Kasumi-1 (cell line): ENCODE data around the gene LOXL3.

Source experiments
- DNase-seq, 2 experiments: peaks; one replicate each; lab custom pipeline; 2025; lab: John Stamatoyannopoulos, UW

Gene LOXL3

DNA sequence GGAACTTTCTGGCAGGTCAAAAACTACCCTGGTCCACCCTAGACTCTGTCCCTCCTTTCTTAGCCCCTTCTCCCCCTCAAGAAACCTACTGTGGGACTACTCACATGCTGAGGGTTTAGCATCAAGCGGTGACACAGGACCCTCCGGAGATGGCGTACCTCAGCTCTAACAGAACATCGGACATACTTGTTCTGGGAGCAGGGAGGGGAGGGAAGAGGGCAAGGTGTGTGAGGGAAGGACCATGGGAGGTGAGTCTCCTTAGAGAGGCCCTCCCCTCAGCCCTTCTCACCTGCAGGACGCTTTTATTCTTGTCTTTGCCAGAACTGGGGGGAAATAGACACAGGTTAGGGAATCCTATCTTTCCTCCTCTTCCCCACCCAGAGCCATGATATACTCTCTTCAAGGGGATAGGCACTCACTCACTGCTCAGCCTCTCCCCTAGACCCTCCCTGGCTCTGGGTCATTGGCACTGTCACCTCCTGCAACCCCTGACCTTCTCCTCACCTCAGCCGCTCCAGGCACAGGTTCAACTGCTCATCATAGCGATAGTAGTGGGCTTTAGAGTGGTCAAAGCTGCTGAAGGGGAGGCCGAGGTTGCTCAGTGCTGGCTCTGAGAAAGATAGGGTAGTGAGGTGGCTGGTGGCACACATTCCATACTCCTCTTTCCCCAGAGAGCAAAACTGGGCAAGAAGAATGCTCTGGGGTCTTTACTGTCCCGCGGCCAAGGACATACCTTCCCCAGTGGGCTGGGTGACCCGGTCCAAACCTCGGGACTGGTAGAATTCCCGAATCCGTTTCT is 48.1 kb downstream of the LOXL3 start:
- no peak for DNase-seq

DNA sequence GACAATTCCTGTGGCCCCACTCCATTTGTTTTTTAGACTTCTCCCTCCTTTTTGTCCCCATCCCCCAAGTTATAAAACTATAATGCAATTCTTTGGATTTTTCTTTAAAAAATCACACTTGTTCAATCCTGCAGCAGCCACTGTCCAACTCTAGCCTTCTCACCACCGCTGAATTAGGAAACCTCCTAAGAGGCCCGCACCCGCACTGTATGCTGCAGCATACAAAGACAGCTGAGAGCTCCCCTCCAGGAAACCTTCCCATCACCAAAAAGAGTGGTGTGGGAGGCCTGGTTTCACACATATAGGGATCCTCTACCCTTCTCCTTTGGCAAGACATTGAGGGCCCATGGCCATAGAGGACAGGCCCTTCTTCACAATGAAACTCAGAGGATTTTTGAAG is 49.2 kb downstream of the LOXL3 start:
- no peak for DNase-seq

DNA sequence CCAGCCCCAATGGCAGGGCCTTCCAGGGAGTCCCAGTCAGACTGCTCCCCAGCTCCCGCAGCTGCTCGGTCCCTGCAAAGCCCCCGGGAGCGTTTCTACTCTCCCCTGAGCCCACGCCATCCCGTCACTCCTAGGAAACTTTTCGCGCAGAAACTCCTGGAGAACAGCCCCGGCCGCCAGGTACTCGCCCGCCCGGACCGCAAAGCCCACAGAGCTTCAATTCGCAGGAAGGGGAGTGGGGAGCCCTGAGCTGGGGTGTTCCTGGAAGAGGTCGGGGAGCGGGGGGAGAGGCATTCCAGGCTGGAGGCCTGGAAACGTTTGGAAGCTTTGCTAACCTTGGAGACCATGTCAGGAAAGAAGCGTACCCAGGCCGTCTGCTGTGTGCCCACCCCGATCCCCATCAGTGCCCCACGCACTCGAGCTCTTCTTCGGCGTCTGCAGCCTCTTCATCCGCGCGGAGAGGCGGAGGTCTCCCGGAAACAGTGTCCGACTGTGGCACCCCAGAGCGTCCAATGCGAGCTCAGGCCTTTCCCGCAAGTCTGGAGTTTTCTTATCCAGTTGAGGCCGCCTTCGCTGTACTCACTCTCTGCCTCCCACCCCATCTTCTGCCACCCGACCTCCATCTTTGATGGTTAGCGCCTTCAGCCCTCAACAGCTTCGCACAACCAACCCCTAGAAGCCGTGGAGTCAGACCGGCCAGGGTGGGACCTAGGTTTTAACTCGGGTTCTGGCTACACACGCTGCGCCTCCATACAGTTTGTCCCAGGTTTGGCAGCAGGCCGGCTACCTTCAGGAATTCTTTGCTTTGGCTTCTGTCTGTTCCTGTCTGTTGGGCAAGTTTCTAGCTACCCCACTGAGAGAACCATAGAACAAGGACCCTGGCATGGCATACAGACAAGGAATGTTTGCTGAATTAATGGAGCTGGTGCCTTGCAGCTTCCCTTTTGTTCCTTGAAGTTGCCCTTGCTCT is 50.0 kb downstream of the LOXL3 start:
- DNase-seq, result no peak

DNA sequence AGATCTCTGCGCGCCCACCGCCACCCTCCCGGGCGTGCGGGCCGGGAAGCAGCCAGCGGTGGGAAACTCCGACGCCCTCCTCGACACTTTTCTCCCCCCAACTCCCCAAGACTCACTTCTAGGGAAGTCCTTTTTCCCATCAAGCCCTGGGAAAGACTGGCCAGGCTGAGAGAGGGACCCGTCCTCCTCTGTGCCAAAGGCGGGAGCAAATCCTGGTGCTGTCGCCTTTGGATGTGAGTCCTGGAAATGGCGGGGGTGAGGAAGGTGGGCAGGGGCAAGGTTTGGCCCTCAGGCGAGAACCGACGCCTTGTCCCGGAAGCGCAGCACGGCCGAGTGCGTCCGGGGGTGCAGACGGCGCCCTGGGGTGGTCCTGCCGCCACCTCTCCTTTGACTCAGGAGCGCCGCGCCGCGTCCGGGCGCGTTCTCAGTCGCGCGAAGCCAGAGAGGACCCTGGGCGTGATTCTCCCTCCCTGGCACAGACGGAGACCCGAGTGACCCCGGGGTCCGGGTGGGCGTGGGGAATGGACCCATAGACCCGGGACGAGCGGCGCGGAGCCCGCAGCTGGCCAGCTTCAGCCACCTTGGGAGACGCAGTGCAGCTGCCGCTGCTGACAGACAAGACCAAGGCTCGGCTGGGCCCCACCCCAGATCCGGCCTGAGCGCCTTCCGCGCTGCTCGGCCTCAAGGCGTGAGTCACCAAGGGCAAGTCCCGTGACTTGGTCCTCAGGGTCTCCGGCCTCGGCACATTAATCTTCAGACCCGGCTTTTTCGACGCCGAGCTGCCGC is 50.8 kb downstream of the LOXL3 start:
- DNase-seq, result peak; percentile 56 to 75

DNA sequence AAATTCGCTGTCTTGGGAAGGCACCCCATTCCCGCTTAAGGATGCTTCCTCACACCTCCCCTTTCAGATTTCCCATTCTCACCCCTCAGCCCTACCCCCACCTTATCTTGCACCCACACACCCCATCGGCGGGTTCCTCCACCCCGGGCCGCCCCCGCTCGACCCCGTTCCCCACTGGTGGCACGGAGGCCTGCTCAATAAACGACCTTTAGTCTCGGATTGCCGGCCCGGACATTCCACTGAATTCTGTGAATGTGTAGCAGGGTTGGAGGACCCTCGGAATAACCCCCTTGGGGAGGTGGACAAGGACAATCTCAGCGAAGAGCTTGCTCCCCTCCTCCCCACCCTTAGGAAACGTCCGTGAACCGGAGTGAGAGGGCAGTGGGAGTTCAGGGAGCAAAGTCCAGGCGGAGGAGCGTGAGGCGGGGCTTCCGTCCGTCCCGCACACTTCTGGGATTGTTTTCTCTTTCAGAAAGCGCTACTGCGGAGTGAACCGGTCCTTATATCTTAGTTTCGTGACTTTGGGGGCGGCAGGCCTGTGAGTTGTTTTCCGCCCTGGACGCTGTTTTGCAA is 51.5 kb downstream of the LOXL3 start:
- peak in 1 of 2 experiments; percentile 25 for DNase-seq

DNA sequence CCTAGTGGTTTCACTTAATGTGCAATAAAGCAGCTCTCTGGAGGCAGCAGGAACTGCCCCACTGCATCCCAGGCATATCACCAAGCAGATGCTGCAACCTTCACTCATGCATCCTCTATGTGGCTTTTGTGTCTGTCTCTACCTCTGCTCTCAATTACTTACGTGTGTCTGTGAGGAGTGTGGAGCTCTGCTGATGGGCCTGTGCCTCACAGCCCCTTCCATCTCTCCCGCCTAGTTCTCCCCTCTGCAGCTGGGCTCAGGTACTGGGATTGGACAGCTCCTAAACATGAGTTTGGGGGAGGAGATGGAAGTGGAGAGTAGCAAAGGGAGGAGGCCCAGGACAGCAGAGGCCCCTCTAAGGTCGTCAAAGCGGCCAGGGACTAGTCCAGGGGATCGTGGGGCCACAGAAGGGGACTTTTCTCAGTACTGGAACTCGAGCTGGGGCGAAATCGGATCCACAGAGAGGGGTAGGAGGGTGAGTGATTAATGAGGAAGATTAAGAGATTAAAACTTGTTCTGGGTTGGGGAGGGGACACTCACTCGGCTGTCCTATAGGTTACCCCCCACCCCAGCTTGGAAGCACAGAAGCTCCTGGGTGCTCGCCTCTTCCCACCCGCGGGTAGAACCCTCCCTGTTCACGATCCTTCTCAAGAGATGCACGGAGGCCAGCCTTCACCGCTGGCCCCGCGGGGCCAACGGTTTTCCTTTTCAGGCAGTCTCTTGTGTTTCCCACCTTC is 52.2 kb downstream of the LOXL3 start:
- DNase-seq, result no peak

DNA sequence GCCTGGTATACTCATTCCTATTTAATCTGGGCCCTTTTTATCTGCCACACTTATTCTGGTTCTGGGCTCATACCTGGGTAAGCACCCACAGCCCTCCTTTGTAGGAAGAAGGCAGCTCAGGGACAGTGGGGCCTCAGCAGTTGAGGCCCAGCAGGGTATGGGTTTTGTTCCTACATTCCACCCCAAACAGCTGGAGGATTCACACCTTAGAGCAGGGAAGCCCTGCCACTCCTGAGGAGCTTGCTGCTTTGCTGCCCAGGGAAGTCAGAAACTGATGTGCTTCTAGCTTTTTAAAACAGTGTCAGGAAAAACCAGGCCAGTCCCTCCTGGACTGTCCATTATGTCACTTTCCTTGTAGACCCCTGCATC is 53.2 kb downstream of the LOXL3 start:
- DNase-seq, result no peak

DNA sequence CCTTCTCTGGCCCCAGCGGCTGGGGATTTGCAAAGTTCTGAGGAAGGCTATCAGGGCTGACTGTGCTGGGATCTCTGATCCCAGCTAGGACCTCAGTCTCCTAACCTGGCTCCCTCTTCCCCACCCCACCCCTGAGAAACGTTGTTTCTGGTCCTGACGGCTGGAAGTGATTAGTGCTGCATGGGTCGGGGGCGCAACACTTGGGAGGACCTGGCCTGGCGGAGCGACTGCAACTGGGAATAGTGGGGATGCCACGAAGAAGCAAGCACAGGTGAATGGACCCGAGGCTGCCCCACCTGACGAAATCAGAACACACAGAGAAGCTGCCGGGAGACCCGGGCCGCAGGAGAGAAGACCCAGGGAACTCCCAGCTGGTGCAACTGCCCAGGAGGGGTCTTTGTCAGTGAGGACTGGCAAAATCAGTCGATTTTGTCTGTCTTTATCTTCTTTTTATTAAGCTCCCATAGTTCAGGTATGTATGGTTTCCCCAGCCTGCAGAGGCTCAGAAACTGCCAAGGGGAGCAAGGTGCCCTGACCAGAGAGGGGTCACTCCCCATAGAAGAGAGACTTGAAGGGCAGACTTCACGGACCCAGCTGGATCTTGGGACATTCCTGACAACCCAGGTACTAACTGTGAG is 53.7 kb downstream of the LOXL3 start:
- DNase-seq, result no peak

DNA sequence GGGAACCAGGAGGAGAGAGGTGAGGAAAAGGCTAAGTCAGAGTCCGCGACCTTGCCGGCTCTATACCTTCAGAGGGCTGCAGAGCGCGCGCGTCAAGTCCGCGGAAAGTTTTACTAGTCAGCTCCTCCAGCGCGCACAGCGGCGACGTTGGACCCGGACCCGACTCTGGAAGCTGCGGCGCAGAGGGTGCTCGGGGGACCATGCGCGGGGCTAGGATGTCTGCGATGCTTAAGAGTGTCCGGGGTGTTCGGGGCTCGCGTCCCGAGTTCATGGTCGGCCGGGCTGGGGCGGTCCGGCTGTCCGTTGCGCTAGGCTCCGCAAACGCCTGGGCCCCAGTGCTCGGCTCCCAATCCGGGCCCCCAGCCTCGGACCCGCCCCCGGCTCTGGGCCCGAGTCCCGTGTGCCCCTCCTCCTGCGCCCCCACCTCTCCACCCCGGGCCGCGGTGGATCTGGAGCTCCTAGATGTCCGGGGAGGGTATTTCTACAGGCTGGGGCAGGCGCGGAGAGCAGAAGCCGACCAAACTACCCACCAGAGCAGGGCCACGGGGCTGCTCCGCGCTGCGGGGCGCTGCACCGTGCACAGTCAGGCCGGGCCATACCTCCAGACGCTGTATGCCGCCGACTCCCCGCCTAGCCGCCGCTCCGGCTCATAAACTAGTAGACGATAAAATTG is 54.3 kb downstream of the LOXL3 start, which contains the start of gene LBX2:
LBX2 (minus strand) TSS at position 337 of the 673 bp plus-strand sequence; CDS start at position 271, 66 bp downstream.
- DNase-seq, result peak; percentile 65 to 66

GRCh38 chr2:74498500-74499266 is 55.1 kb downstream of the LOXL3 start:
- DNase-seq, result peak; percentile 57 to 65

DNA sequence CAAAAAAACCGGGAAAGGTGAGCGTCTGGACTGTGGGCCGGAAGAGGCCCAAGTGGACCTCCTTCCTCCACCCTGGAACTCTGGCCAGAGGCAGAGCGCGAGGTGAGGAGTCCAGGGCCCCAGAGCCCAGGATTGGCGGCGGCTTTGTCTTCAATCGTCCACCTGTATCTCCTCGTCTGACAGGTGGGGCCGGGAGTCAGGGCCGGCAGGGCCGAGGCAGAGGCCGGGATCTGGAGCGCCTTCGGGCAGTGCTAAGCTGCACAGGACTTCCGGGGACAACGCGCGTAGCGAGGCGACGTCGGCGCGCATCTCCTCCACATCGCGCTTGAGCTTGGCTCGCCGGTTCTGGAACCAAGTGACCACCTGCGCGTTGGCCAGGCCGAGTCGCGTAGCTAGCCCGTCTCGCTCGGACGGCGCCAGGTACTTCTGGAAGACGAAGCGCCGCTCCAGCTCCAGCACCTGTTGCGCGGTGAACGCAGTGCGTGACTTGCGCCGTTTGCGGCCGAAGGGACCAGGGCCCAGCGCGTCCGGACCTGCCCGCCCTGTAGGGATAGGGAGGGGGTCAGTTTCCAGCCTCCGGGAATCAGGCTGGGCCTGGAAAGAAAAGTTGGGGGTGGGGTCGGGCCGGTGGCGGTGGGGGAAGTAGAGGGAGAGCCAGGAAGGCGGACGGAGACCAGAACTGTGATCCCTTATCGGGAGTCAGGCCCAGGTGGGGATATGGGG is 55.8 kb downstream of the LOXL3 start:
- no peak for DNase-seq

DNA sequence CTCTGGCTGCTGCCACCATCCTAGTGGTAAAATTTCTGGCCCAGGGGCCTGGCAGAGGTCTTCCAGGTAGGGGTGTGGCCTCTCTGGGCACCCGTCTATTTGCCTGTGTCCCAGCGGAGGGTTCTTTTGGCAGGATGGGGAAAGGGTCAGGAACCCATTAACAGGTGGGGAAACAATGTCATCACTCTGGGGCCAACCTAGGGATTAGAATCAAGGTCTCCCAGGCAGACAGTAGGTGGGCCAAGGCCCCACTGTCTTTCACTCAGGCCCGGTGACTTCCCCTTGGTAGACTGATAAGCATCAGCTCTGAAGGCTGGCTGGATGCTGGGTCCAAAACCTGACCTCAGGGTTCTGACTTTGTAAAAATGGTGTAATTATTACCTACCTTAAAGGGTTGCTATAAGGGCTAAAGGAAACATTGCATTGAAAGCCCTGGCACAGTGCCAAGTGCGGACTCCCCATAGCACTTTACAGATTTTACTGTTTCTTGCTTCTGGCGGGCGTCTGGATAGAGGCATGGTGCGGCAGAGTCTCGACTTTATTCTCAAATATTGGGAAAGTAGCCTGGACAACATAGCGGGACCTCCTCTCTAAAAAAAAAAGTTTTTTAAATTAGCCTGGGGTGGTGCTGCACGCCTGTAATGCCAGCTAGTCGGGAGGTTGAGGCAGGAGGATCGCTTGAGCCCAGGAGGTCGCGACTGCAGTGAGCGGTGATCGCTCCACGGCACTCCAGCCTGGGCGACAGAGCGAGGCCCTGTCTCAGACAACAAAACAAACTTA is 56.6 kb downstream of the LOXL3 start:
- DNase-seq, result no peak

DNA sequence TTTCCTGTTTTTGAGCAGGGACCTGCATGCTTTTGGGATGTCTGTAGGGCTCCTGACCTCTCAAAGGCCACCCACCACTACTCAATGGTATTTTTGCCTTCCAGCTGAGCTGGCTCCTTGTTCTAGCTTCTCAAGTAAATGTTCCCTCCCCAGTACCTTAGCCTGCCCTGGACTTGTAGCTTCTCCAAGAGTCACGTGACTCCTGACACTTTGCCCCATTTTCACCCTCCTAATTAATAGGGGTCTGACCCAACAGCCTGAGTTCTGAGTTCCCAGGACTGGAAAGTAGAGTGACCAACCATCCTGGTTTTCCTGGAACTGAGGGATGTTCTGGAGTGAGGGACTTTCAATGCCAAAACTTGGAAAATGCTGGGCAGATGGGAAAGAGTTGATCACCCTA is 58.3 kb downstream of the LOXL3 start:
- DNase-seq, result no peak

DNA sequence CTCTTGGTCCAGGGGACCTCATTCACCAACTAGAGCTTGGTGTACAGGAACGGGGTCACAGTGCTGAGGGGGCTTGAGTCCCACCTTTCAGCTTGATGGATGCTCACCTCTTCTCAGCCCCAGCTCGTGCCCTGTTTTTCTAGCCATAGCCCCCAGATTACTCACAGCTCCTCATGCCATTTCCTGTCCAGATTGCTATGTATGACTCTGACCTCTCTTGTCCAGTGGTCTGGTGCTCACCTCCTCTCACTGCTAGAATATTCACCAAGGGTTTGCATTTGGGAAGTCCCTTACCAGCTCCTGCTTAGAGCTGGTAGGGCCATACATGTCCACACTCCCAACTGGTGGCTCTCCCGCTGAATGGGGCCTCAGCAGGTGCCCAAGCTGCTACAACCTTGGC is 60.2 kb downstream of the LOXL3 start:
- DNase-seq, result no peak

DNA sequence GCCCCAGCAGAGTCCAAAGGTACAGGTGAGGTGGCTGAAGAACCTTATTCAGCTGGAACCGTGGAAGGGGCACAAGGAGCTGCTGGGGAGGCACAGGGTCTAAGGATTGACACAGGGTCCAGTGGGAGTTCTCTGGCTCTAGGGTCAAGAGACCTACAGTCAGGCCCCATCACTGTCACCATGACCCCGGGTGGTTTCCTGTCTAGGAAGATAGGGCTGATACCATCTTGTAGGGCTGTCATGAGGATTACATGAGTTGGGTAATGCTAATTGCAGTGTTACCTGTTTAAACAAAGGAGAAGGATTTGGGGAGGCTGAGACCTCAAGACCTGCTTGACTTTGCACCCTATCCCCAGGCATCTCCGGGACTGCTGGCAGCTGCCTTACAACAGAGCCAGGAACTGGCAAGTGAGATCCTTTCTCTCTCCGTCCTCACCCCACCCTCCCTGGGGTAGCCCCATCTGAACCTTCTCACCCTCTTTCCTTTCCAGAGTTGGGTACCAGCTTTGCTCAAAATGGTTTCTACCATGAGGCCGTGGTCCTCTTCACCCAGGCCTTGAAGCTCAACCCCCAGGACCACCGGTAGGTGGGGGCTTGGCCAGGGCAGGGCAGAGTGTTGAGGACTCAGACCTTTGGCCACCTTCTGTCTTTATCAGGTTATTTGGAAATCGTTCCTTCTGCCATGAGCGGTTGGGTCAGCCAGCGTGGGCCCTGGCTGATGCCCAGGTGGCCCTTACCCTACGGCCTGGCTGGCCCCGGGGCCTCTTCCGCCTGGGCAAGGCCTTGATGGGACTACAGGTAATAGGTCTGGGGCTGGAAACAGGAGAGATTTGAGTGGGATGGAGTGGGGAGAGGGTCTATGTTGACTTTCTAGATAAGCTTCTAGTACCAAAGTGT is 61.8 kb downstream of the LOXL3 start:
- DNase-seq, result no peak

GRCh38 chr2:74489906-74490305 is 63.8 kb downstream of the LOXL3 start:
- no peak for DNase-seq
